GM19463 (cell line): ENCODE measurements around the gene KRT222.

Experiments used
- ATAC-seq: cut with Tn5 transposase; IDR thresholded peaks from one replicate; pipeline ENCODE4 v1.9.1; 2021; ENCODE audit warnings: mild to moderate bottlenecking, moderate library complexity; ENCODE audit not compliant: unreplicated experiment

KRT222 gene

GRCh38 chr17:40664582-40665333 lies at the start of gene KRT222:
TSS of gene KRT222 (minus strand) at chr17:40665177. CDS start at chr17:40665099, 78 bp downstream.
- no peak for ATAC-seq

GRCh38 chr17:40714473-40714872 lies 49.5 kb upstream of the KRT222 start:
- no peak for ATAC-seq

DNA sequence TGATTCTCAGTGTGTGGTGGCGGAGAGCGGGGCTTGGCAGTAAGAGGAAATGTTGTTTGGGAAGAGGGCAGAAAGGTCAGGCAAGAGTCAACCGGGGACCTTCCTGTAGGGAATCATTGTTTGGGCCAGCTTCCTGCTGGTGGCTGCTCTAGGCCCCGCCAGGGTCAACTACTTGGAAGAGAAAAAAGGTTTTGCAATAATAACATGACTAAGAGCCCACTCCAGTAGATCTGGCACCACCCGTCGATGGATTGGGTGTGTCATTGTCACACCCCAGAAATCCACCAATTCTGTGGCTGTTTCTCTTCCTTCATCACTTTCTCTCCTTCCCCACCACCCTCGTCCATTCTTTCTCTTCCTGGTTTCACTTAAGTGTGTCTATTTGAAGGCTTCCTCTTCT lies 42.8 kb upstream of the KRT222 start:
- ATAC-seq = no peak

GRCh38 chr17:40705584-40705983 lies 40.6 kb upstream of the KRT222 start:
- ATAC-seq = no peak

DNA sequence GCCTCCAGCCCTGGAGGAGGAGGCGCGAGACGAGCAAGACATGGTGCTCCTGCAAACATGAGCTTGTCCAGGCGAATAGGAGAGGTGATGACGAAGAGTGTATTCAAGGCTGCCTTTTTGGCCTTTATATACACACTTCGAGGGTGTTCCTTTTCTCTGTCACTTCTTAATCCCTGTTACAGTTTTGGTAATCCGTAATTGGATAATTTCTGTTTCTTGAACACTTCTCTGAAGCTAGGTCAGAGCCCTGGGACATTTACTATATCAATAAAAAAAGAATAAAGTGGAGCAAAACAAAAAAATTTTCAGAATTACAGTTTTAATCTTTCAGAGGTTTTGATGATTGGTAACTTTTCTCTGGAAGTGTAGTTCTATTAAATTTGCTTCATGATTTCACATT lies 38.7 kb upstream of the KRT222 start, which contains the start of gene KRT24:
Gene KRT24 (minus strand): TSS at position 101 of the 400 bp plus-strand sequence. CDS start 59 bp downstream, at position 42.
- ATAC-seq = no peak

DNA sequence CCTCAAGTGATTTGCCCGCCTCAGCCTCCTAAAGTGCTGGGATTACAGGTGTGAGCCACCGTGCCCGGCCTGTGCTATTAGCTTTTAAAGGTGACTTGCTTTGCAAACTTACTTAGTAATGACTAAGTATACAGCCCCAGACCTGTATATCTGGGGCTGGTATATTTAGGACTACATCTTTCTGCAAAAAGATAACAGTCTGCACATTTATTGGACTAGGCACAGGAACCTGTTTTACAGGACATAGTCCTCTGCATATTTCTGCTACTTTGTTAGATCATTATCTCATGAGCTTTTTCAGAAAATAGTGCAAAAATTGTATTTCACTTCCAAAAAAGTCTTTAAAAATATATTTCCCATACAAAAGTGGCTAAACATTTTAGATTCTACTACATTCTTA lies 37.3 kb upstream of the KRT222 start:
- ATAC-seq = no peak

- ATAC-seq = no peak
Measured at GRCh38 chr17:40699853-40700252, 34.9 kb upstream of the KRT222 start.

- ATAC-seq = no peak
Measured at GRCh38 chr17:40699371-40699770, 34.4 kb upstream of the KRT222 start.

GRCh38 chr17:40697297-40697696 lies 32.3 kb upstream of the KRT222 start:
- no peak for ATAC-seq

GRCh38 chr17:40696651-40697072 lies 31.7 kb upstream of the KRT222 start:
- ATAC-seq = no peak

- ATAC-seq = no peak
Measured at GRCh38 chr17:40695874-40696472, 31.0 kb upstream of the KRT222 start.

- no peak for ATAC-seq
Measured at GRCh38 chr17:40694584-40694983, 29.6 kb upstream of the KRT222 start.

GRCh38 chr17:40687106-40687505 lies 22.1 kb upstream of the KRT222 start:
- no peak for ATAC-seq

DNA sequence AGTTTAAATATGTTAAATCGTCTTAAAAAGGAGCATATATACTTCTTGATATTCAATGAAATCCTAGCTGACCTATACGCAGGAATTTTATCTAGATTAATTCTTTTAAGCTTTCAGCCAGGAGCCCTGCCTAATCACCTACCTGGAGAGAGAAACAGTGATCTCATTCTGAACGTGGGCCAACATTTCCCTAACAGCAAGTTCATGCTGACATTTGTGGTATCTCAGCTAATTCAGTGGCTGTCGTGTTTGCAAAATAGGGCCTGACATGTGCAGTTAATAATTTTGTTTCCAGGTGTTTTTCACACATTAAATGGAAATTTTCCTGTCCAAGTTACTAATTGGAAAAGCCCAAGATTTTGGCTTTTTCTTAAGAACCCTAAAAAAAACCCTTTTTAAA lies 21.2 kb upstream of the KRT222 start:
- no peak for ATAC-seq

DNA sequence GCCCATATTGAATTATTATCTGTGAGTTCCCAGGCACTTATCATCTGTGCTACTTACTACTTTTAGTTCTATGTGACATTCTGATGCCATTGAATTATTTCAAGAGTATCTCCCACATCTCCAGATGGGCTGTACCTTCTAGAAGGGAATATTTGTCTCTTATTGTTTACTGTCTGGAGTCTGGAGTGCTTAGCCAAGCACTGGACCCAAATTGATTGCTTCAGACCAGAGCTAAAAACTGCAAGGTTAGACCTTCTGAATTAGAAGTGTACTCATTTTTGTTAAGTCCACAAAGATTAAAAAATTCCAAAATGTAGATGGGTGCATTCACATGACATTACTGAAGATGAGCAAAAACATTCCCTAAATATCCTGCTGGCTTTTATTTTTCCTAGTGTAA lies 16.0 kb upstream of the KRT222 start:
- ATAC-seq = no peak

GRCh38 chr17:40679523-40679907 lies 14.5 kb upstream of the KRT222 start:
- no peak for ATAC-seq

DNA sequence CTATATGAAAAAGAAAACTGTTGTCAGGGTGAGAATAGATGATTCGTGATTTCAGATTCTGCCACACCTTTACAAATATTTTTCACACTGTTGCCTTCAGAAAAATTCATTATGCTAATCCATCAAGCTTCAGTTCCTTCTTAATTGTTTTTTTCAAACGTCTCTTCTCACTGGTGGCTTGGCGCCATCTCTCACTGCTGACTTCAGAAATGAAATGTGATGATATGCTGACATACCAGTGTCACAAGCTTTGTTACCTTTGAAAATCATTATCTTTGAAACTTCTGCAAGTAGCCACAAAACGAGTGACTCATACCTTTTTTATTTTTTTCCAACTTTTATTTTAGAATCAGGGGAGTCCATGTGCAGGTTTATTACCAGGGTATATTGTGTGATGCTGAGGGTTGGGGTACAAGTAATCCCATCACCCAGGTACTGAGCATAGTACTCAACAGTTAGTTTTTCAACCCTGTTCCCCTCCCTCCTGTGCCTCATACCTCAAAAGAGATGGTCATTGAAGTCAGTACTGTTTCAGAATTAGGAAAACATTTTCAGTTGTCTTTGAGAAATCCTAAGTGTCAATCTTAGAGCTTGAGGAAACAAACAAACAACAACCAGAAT lies 14.0 kb upstream of the KRT222 start:
- no peak for ATAC-seq

DNA sequence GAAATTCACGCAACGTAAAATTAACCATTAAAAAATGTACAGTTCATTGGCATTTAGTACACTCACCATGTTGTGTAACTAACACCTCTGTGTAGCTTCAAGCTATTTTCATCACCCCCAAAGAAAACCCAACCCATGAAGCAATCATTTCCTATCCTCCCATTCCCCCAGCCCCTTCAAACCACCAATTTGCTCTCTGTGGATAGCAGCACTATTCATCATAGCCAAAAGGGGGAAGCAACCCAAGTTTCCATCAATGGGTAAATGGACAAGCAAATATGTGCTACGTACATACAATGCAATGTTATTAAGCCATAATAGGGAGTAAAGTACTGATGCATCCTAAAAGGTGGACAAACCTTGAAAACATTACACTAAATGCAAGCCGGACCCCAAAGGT lies 10.9 kb upstream of the KRT222 start:
- no peak for ATAC-seq

GRCh38 chr17:40672654-40673053 lies 7.7 kb upstream of the KRT222 start:
- ATAC-seq = no peak

- no peak for ATAC-seq
Measured at GRCh38 chr17:40671282-40671681, 6.3 kb upstream of the KRT222 start.

GRCh38 chr17:40666331-40666730 lies 1.4 kb upstream of the KRT222 start:
- ATAC-seq = no peak

- ATAC-seq = no peak
Measured at GRCh38 chr17:40663252-40663651, 1.7 kb downstream of the KRT222 start.
